Fibroblast of the aortic adventitia (primary cell): ENCODE data around the gene SIT1. TPM values are rescaled to one million over a fixed set of nuclear protein-coding genes. Genes with fewer than 3 reads are reported as not detected.

Source experiments
- DNase-seq: peaks from one replicate; pipeline ENCODE4 v3.0.0-alpha.2; 2010; ENCODE audit warnings: low read depth
- H3K4me3 ChIP-seq: 2 replicates; pipeline ENCODE4 v1.5.1; 2011; ENCODE audit warnings: low read depth, mild to moderate bottlenecking, control low read depth, low read length, moderate library complexity
- CTCF ChIP-seq: IDR thresholded peaks from 2 replicates; pipeline ENCODE4 v1.5.1; 2011; ENCODE audit warnings: mild to moderate bottlenecking, low read length, control low read depth, inconsistent platforms; ENCODE audit not compliant: insufficient read depth
- total RNA-seq: library from RNA; depleted of rRNA; stranded (reverse); fragments of >200 nt; gene quantifications from 2 replicates; pipeline ENCODE4 v1.2.3, GENCODE V29; 2012; ENCODE audit warnings: low replicate concordance

SIT1 gene
- total RNA-seq, 1 donor: 0.18 TPM

- no peak for TF ChIP-seq CTCF
These were observed 15.0 kb downstream of the SIT1 start for GRCh38 chr9:35635730-35636129.

GRCh38 chr9:35629597-35629996, 21.1 kb downstream of the SIT1 start:
- TF ChIP-seq CTCF: no peak
- no peak overlapping the region for H3K4me3 ChIP-seq
- DNase-seq: no peak

More at GRCh38 chr9:35635730-35636129, 15.0 kb downstream of the SIT1 start:
- no peak overlapping the region for H3K4me3 ChIP-seq
- no peak for DNase-seq

- no peak overlapping the region for H3K4me3 ChIP-seq
- TF ChIP-seq CTCF: no peak
- no peak for DNase-seq
These were observed 22.2 kb downstream of the SIT1 start for GRCh38 chr9:35628389-35628991.

- no peak for TF ChIP-seq CTCF
- no peak for DNase-seq
- no peak overlapping the region for H3K4me3 ChIP-seq
These were observed 23.2 kb downstream of the SIT1 start for GRCh38 chr9:35627575-35627974.

- no peak overlapping the region for H3K4me3 ChIP-seq
- no peak for TF ChIP-seq CTCF
- no peak for DNase-seq
These were observed 31.0 kb downstream of the SIT1 start for GRCh38 chr9:35619800-35620158.

GRCh38 chr9:35618854-35619799, 31.6 kb downstream of the SIT1 start:
- no peak for TF ChIP-seq CTCF
- no peak for DNase-seq
- H3K4me3 ChIP-seq: no peak overlapping the region
